B cell (primary cell): Measurements from ENCODE around the gene RANBP3. TPM values are rescaled to one million over a fixed set of nuclear protein-coding genes. Genes with fewer than 3 reads are reported as not detected.
A peak's percentile ranks its signal among the peaks of the same experiment; 100 is the strongest.
"Not testable (repeated sequence)": the region's sequence is repeated elsewhere in the genome, so short reads cannot be mapped to it uniquely, and the experiment has no call there.

ENCODE experiments used
- ATAC-seq: fragments of 200-7000 bp; cut with Tn5 transposase; one replicate; pipeline ENCODE4 v1.10.0; 2021; ENCODE audit warnings: low read depth, mild to moderate bottlenecking, moderate number of reproducible peaks, moderate library complexity
- CTCF ChIA-PET: fragments of 350-600 bp; sonication (Branson Sonifier 250); formaldehyde crosslinking; loops from one replicate; lab custom pipeline; 2021; ENCODE audit warnings: antibody characterized with exemption, inconsistent platforms; lab: Charles Lee
- POLR2A ChIA-PET: fragments of 350-600 bp; sonication (Branson Sonifier 250); formaldehyde crosslinking; loops from one replicate; lab custom pipeline; 2021; ENCODE audit warnings: antibody characterized with exemption; lab: Charles Lee
- DNase-seq: peaks from one replicate; pipeline ENCODE4 v3.0.0; 2013
- H2AFZ ChIP-seq: 2 replicates; pipeline ENCODE4 v1.6.1; 2012; ENCODE audit warnings: mild to moderate bottlenecking, low read depth, low read length; ENCODE audit not compliant: insufficient read depth, poor library complexity, severe bottlenecking
- H3K27ac ChIP-seq, 2 donors: 1 replicate in 1 of 2; 2 replicates in 1 of 2; pipeline ENCODE4 v1.5.1; 2012 to 2013; ENCODE audit warnings: low read length in 2 of 2, mild to moderate bottlenecking in 2 of 2, moderate library complexity in 1 of 2
- H3K27me3 ChIP-seq, 4 experiments: fragments of 200-600 bp in 1 of 4; sonication (generic) in 1 of 4; replicated peaks in 1 of 4; 1 replicate in 2 of 4; 2 replicates in 2 of 4; pipeline versions ENCODE4 v1.6.1 to v1.7.0; 2013 to 2016; ENCODE audit warnings: low read length in 3 of 4, mild to moderate bottlenecking in 2 of 4, mixed read lengths in 1 of 4, moderate library complexity in 1 of 4; ENCODE audit not compliant: insufficient read depth in 4 of 4, control insufficient read depth in 3 of 4; ENCODE audit errors: control extremely low read depth in 1 of 4
- H3K36me3 ChIP-seq, 2 experiments: replicated peaks in 1 of 2; 1 replicate in 1 of 2; 2 replicates in 1 of 2; pipeline versions ENCODE4 v1.6.1 to v1.7.1; 2013; ENCODE audit warnings: low read length in 1 of 2; ENCODE audit not compliant: insufficient read depth in 2 of 2, control insufficient read depth in 1 of 2; ENCODE audit errors: control extremely low read depth in 1 of 2, extremely low read depth in 1 of 2
- H3K4me1 ChIP-seq, 2 donors: fragments of 200-600 bp in 1 of 2; sonication (generic) in 1 of 2; 1 replicate in 1 of 2; 2 replicates in 1 of 2; pipeline versions ENCODE4 v1.5.1 to v1.6.1; 2013 to 2017; ENCODE audit warnings: low read length in 2 of 2; ENCODE audit not compliant: control insufficient read depth in 2 of 2, insufficient read depth in 2 of 2
- H3K4me2 ChIP-seq: replicated peaks from 2 replicates; pipeline ENCODE3; 2012; ENCODE audit warnings: mild to moderate bottlenecking, low read depth, low read length; ENCODE audit not compliant: poor library complexity, severe bottlenecking
- H3K4me3 ChIP-seq, 5 experiments: fragments of 200-600 bp in 1 of 5; sonication (generic) in 1 of 5; 1 replicate in 3 of 5; 2 replicates in 2 of 5; pipeline versions ENCODE4 v1.5.1 to v1.7.0; 2011 to 2016; ENCODE audit warnings: low read length in 4 of 5, mild to moderate bottlenecking in 4 of 5, low read depth in 2 of 5, control low read depth in 1 of 5, moderate library complexity in 1 of 5; ENCODE audit not compliant: insufficient read depth in 1 of 5; ENCODE audit errors: control extremely low read depth in 1 of 5, extremely low read depth in 1 of 5
- H3K79me2 ChIP-seq: fragments of 200-600 bp; sonication (generic); one replicate; pipeline ENCODE4 v1.6.0; 2016; ENCODE audit warnings: low read length; ENCODE audit not compliant: control insufficient read depth, insufficient read depth
- H3K9ac ChIP-seq: fragments of 200-600 bp; sonication (generic); 2 replicates; pipeline ENCODE4 v1.6.1; 2017; ENCODE audit warnings: mild to moderate bottlenecking, low read length, moderate library complexity
- H3K9me3 ChIP-seq, 3 donors: one replicate each; pipeline versions ENCODE4 v1.6.1 to v1.7.1; 2013; ENCODE audit warnings: low read length in 2 of 3; ENCODE audit not compliant: control insufficient read depth in 2 of 3, insufficient read depth in 1 of 3; ENCODE audit errors: control extremely low read depth in 1 of 3
- H4K20me1 ChIP-seq: 2 replicates; pipeline ENCODE4 v1.6.0; 2012; ENCODE audit warnings: mild to moderate bottlenecking, low read length; ENCODE audit not compliant: insufficient read depth, control insufficient read depth, poor library complexity, severe bottlenecking
- H3K27ac Mint-ChIP-seq: one replicate; pipeline ENCODE4 v1.8.0; 2021; ENCODE audit warnings: mixed read lengths
- H3K27me3 Mint-ChIP-seq: one replicate; pipeline ENCODE4 v1.8.0; 2021; ENCODE audit warnings: mixed read lengths
- H3K4me1 Mint-ChIP-seq: one replicate; pipeline ENCODE4 v1.8.0; 2021; ENCODE audit warnings: mixed read lengths
- H3K4me3 Mint-ChIP-seq: one replicate; pipeline ENCODE4 v1.8.0; 2021; ENCODE audit warnings: mixed read lengths
- H3K9me3 Mint-ChIP-seq: one replicate; pipeline ENCODE4 v1.8.0; 2022; ENCODE audit warnings: mixed read lengths; ENCODE audit not compliant: insufficient read depth
- EZH2 ChIP-seq: IDR thresholded peaks from 2 replicates; pipeline ENCODE4 v1.6.1; 2012; ENCODE audit warnings: borderline replicate concordance, low read depth, mild to moderate bottlenecking, moderate library complexity, low read length; ENCODE audit not compliant: insufficient read depth, poor library complexity, severe bottlenecking
- WGBS: methylation state at CpG from one replicate; pipeline ENCODE4 v1.1.5; 2013; ENCODE audit warnings: missing lambda C conversion rate; ENCODE audit not compliant: insufficient coverage; 5-methylcytosine and 5-hydroxymethylcytosine counted together
- intact Hi-C: fragments of 100-400 bp; cut with micrococcal nuclease; formaldehyde crosslinking; loops from one replicate; pipeline ENCODE4 v1.10.0; 2022
- polyA plus RNA-seq: library from polyadenylated mRNA; depleted of rRNA; stranded (reverse); fragments of >200 nt; gene quantifications from 2 replicates; pipeline ENCODE4 v1.2.3, GENCODE V29; 2012
- total RNA-seq, 2 donors: library from RNA; stranded (reverse); fragments of 120-200 nt in 1 of 2; gene quantifications; 1 replicate in 1 of 2; 2 replicates in 1 of 2; pipeline versions ENCODE4 v1.2.3 to v1.2.4, GENCODE V29; 2013 to 2022
- TF ChIP-seq, protein P1 (sequence below): fragments of 200-600 bp; IDR thresholded peaks from one replicate; pipeline ENCODE4 v1.8.0; 2022; ENCODE audit warnings: antibody characterized with exemption, mild to moderate bottlenecking

The RANBP3 gene
- total and polyA plus RNA-seq, 2 donors (not counting 1 experiment from before 2014, with no cell fraction given), result 86.7 to 91.7 TPM

DNA sequence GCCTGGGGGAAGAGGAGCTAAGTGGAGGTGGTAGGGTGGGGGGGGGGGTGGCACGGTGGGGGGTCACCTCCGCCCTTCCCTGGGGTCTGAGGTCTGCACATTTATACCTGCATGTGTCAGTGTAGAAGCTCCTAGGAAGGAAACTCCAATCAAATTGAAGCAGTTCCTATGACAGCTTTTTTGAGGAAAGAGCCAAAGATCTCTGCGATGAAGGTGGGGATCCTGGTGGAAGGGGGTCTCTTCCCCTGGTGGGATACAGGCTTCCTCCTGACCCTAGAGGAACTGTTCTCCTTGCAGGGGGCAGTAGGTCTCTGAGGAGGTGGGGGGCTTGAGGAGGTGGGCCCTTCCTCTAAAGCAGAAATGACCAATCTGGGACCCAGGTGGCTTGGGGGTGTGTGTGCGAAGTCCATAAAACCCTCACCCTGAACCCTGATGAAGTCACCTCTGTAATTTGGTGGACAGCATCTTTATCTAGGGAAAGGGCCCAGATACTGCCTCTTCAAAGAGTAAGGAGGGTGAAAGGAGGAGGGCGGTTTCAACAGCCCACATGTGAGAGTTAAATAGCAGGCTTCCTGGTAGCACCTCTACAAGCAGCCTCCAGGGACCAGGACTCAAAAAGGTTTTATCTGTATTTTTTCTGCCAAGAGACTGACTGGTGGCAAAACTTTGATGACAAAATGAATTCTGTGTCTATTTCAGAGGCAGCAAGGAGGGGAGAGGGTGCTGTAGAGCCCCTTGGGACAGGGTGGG lies 12.9 kb downstream of the RANBP3 start:
- TF ChIP-seq, protein P1, sequence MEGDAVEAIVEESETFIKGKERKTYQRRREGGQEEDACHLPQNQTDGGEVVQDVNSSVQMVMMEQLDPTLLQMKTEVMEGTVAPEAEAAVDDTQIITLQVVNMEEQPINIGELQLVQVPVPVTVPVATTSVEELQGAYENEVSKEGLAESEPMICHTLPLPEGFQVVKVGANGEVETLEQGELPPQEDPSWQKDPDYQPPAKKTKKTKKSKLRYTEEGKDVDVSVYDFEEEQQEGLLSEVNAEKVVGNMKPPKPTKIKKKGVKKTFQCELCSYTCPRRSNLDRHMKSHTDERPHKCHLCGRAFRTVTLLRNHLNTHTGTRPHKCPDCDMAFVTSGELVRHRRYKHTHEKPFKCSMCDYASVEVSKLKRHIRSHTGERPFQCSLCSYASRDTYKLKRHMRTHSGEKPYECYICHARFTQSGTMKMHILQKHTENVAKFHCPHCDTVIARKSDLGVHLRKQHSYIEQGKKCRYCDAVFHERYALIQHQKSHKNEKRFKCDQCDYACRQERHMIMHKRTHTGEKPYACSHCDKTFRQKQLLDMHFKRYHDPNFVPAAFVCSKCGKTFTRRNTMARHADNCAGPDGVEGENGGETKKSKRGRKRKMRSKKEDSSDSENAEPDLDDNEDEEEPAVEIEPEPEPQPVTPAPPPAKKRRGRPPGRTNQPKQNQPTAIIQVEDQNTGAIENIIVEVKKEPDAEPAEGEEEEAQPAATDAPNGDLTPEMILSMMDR, result no peak
- no CpG with 5 or more reads among the region's 5 CpGs for WGBS
- Histone ChIP-seq H3K36me3 (peaks cover 0 to 11% of the 10 kb centered on the region in 2 experiments), H3K27ac (no peak overlapping the region), H3K79me2 (peaks cover 100% of the 10 kb centered on the region), H3K4me3 (no peak overlapping the region), H2AFZ (no peak overlapping the region), H3K4me2 (no peak overlapping the region), H3K4me1 (peaks cover 31 to 49% of the 10 kb centered on the region in 2 donors), H4K20me1 (peaks cover 95% of the 10 kb centered on the region), H3K9ac (no peak overlapping the region), H3K9me3 (no peaks in the 10 kb centered on the region), H3K27me3 (no peaks in the 10 kb centered on the region)
- CTCF ChIA-PET, result interaction anchor here (6.4 kb wide), 1 partner anchor 22 kb away, joined by 51 read pairs; no protein-coding TSS in a partner anchor
- H3K4me1 Mint-ChIP-seq, result peaks cover 85% of the 10 kb centered on the region
- DNase-seq (no peak), ATAC-seq (no peak)
- POLR2A ChIA-PET, result no interaction called here
- H3K27ac Mint-ChIP-seq, result no peak overlapping the region
- H3K9me3 Mint-ChIP-seq, result no peaks in the 10 kb centered on the region
- no peak overlapping the region for H3K4me3 Mint-ChIP-seq
- intact Hi-C loops, result loop anchor here (5.0 kb wide), 1 partner anchor 57 kb away; no protein-coding TSS in a partner anchor
- H3K27me3 Mint-ChIP-seq, result no peaks in the 10 kb centered on the region

DNA sequence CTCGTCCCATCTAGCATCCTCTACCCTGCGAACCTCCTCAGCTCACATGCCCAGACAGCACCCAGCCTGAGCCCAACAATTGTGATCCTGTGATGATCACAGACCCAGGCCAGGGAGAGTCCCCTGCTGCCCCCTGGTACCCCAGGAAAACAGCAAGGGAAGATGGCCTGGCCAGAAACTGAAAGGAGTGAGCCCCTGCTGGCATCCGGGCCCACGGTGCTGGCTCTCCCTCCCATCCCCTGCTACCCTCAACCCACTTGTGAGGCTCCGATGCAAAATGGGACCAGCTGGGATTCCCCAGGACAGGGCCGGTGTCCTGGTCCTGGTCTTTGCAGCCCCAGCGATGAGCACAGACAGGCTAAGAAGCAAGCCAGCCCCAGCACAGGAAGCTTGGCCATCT lies 14.1 kb downstream of the RANBP3 start:
- H3K9ac ChIP-seq, result no peak overlapping the region
- 98% methylated on average over 7 of the region's 7 CpGs for WGBS
- POLR2A ChIA-PET, result interaction anchor here (0.6 kb wide), 1 partner anchor 437 kb away, joined by 6 read pairs; no protein-coding TSS in a partner anchor
- H3K4me1 ChIP-seq, result peaks cover 31 to 49% of the 10 kb centered on the region in 2 donors
- no peak overlapping the region for H3K4me2 ChIP-seq
- Mint-ChIP-seq H3K4me1 (peaks cover 84% of the 10 kb centered on the region), H3K9me3 (no peaks in the 10 kb centered on the region), H3K4me3 (no peak overlapping the region), H3K27me3 (no peaks in the 10 kb centered on the region), H3K27ac (peak overlapping the region; percentile 26)
- H2AFZ ChIP-seq, result no peak overlapping the region
- CTCF ChIA-PET, result interaction anchor here (6.4 kb wide), 1 partner anchor 23 kb away, joined by 51 read pairs; no protein-coding TSS in a partner anchor
- H3K27ac ChIP-seq, result no peak overlapping the region
- no peaks in the 10 kb centered on the region for H3K9me3 ChIP-seq
- TF ChIP-seq, protein P1, result no peak
- TF ChIP-seq EZH2, result no peak
- peaks cover 100% of the 10 kb centered on the region for H3K79me2 ChIP-seq
- peaks cover 95% of the 10 kb centered on the region for H4K20me1 ChIP-seq
- DNase-seq (no peak), ATAC-seq (no peak)
- no peaks in the 10 kb centered on the region for H3K27me3 ChIP-seq
- peaks cover 0 to 12% of the 10 kb centered on the region in 2 experiments for H3K36me3 ChIP-seq
- intact Hi-C loops, result no loop called here
- no peak overlapping the region for H3K4me3 ChIP-seq

DNA sequence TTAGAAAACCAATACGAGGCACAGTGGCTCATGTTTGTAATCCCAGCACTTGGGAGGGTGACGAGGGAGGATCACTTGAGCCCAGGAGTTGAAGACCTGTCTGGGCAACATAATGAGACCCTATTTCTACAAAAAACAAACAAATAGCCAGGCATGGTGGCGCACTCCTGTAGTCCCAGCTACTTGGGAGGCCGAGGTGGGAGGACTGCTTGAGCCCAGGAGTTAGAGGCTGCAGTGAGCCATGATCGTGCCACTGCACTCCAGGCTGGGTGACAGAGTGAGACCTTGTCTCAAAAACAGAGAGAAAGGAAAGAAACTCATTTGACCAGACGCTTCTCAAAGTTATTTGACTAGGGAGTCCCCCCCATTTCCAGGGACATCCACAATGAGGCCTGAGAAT lies 14.7 kb downstream of the RANBP3 start:
- Histone ChIP-seq H4K20me1 (peaks cover 95% of the 10 kb centered on the region), H3K79me2 (peaks cover 100% of the 10 kb centered on the region), H3K27ac (peak overlapping the region in 1 of 2 donors; percentile 17), H3K36me3 (peaks cover 0 to 14% of the 10 kb centered on the region in 2 experiments), H3K4me1 (peaks cover 27 to 46% of the 10 kb centered on the region in 2 donors)
- H3K9me3 Mint-ChIP-seq, H3K4me2 ChIP-seq, H3K27me3 Mint-ChIP-seq, H3K4me3 Mint-ChIP-seq, ATAC-seq, H3K9me3 ChIP-seq, H3K4me3 ChIP-seq, DNase-seq, H3K27me3 ChIP-seq, intact Hi-C loops, POLR2A ChIA-PET, H2AFZ ChIP-seq, H3K9ac ChIP-seq: not testable (repeated sequence)
- Mint-ChIP-seq H3K4me1 (peaks cover 78% of the 10 kb centered on the region), H3K27ac (peak overlapping the region; percentile 47)
- CTCF ChIA-PET, result interaction anchor here (6.4 kb wide), 1 partner anchor 24 kb away, joined by 51 read pairs; no protein-coding TSS in a partner anchor
- WGBS, result 96% methylated on average over 4 of the region's 6 CpGs
